ENCODE measurements around the gene ARHGEF39. TPM values are rescaled to one million over a fixed set of nuclear protein-coding genes. Genes with fewer than 3 reads are reported as not detected.

The ARHGEF39 gene
- total RNA-seq, 6 experiments from 2014 or later, result 0.11 to 3.6 (median 0.43) TPM

- TF ChIP-seq POLR2A (IDR thresholded peaks at IDR 0.05), result no peak
- no peak for TF ChIP-seq CTCF (IDR thresholded peaks at IDR 0.05)
- no peak for ATAC-seq
- Histone ChIP-seq H3K27ac (no peak overlapping the region), H3K4me1 (no peaks in the 10 kb centered on the region), H3K4me3 (no peak overlapping the region), H3K27me3 (no peaks in the 10 kb centered on the region), H3K36me3 (peaks cover 58 to 97% (median 68%) of the 10 kb centered on the region in 4 donors), H3K9me3 (no peaks in the 10 kb centered on the region)
- intact Hi-C loops (cut with DNase I), result no loop called here
- DNase-seq, result no peak
Measured at GRCh38 chr9:35700942-35701341, 35.9 kb upstream of the ARHGEF39 start.

GRCh38 chr9:35700031-35700430 lies 35.0 kb upstream of the ARHGEF39 start:
- H3K4me3 ChIP-seq, result no peak overlapping the region
- no peaks in the 10 kb centered on the region for H3K27me3 ChIP-seq
- ATAC-seq (no peak), DNase-seq (no peak)
- intact Hi-C loops (cut with DNase I), result no loop called here
- no peak overlapping the region for H3K27ac ChIP-seq
- WGBS (ENCODE audit: insufficient coverage, low coverage, low lambda C conversion rate, missing lambda C conversion rate), result 88% methylated on average over 9 of the region's 11 CpGs
- peaks cover 51 to 92% (median 63%) of the 10 kb centered on the region in 4 donors for H3K36me3 ChIP-seq
- no peaks in the 10 kb centered on the region for H3K4me1 ChIP-seq
- TF ChIP-seq CTCF (IDR thresholded peaks at IDR 0.05), result no peak
- no peak for TF ChIP-seq POLR2A (IDR thresholded peaks at IDR 0.05)
- no peaks in the 10 kb centered on the region for H3K9me3 ChIP-seq

- WGBS (ENCODE audit: insufficient coverage, low coverage, low lambda C conversion rate, missing lambda C conversion rate), result 100% methylated on average over 1 of the region's 5 CpGs
- Histone ChIP-seq H3K27ac (no peak overlapping the region), H3K36me3 (peaks cover 38 to 74% (median 48%) of the 10 kb centered on the region in 4 donors), H3K27me3 (no peaks in the 10 kb centered on the region), H3K4me3 (no peak overlapping the region), H3K4me1 (no peaks in the 10 kb centered on the region), H3K9me3 (no peaks in the 10 kb centered on the region)
- DNase-seq (no peak), ATAC-seq (no peak)
- intact Hi-C loops (cut with DNase I), result loop anchor here in 1 of 2 donors (5.0 kb wide), 1 partner anchor 39 kb away; no protein-coding TSS in a partner anchor
- TF ChIP-seq CTCF (IDR thresholded peaks at IDR 0.05) (no peak), POLR2A (IDR thresholded peaks at IDR 0.05) (no peak)
Measured at GRCh38 chr9:35698231-35698630, 33.2 kb upstream of the ARHGEF39 start.

- TF ChIP-seq POLR2A (IDR thresholded peaks at IDR 0.05), result no peak
- no peak for TF ChIP-seq CTCF (IDR thresholded peaks at IDR 0.05)
- intact Hi-C loops (cut with DNase I), result loop anchor here in 1 of 2 donors (5.0 kb wide), 1 partner anchor 40 kb away; no protein-coding TSS in a partner anchor
- WGBS (ENCODE audit: insufficient coverage, low coverage, low lambda C conversion rate, missing lambda C conversion rate), result 91% methylated on average over 11 of the region's 14 CpGs
- no peaks in the 10 kb centered on the region for H3K4me1 ChIP-seq
- DNase-seq (peak in 1 of 3 donors; percentile 18), ATAC-seq (peak; percentile 6 to 19 (median 15))
- no peaks in the 10 kb centered on the region for H3K9me3 ChIP-seq
- no peak overlapping the region for H3K27ac ChIP-seq
- H3K4me3 ChIP-seq, result no peak overlapping the region
- H3K36me3 ChIP-seq, result peaks cover 33 to 66% (median 41%) of the 10 kb centered on the region in 4 donors
- no peaks in the 10 kb centered on the region for H3K27me3 ChIP-seq
Measured at GRCh38 chr9:35697486-35697885, 32.5 kb upstream of the ARHGEF39 start.
